Heart left ventricle (tissue), 13 donors: ENCODE results near the gene ERBIN.

ENCODE experiments used
- POLR2A ChIP-seq, 2 donors: fragments of 450-650 bp; IDR thresholded peaks; one replicate each; pipeline ENCODE4 v1.6.1; 2017; ENCODE audit warnings: antibody characterized with exemption in 2 of 2, mild to moderate bottlenecking in 2 of 2, moderate library complexity in 2 of 2
- TF ChIP-seq, protein P1 (sequence below), 12 donors: fragments of 200-600 bp; sonication (generic) in 4 of 12; IDR thresholded peaks; one replicate each; pipeline versions ENCODE4 v1.5.0 to v1.8.0; 2018 to 2022; ENCODE audit warnings: antibody characterized with exemption in 12 of 12, mild to moderate bottlenecking in 5 of 12
- donor health status: ischemic (EF 13 %, LVEDD 7.1; RV severe dilation, severe dysfunction).
- donor health status: DM: no; HTN: yes; CAD: no.
- donor health status: DM: no; HTN: no; CAD: no.
- donor health status: ischemic (EF 25% LVEDD 6.9; RV normal size, moderate dysfunction).
- donor health status: ischemic (EF 25% LVEDD 5.7; RV mildly dilated, moderate dysfunction).
- donor health status: ischemic (EF 35%, LVEDD 5.7; RV mildly dilated, moderate dysfunction).
- donor health status: nonischemic (EF 11% LVEDD 7.7; RV severe dilation, severe dysfunction).
- donor health status: DM: yes; HTN: yes; CAD: no.
- donor health status: PGD.
- donor health status: ischemic (EF 29% LVEDD 5.4; RV normal size, mild dysfunction).
- donor health status: nonischemic (EF 23%, LVEDD 6.1; RV moderate dilation, normal function).

DNA sequence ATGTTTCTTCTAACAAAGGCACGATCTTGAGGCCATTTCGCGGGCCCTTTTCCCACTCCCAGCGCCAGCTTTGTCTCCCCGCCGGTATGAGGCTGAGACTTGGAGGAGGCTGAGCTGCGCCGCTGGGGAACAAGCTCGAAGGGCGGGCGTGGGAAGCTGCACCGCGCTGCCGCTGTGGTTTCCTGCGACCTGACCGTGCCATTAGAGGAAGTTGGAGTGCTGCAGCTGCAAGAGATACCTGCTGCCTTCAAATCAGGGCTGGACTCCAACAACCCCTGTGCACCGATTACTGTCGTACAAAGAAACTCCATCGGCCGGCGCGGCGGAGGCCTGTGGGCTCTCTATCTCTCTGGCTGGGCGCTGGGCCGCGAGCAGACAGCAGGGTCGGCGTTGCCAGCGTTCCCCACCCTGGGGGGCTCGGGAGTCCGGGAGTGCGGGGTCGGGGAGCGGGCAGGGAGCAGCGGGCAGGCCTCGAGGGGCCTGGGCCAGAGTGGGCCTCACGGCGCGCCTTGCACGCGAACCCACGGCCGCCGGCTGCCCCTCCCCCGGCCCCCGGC is 1.3 kb upstream of the ERBIN start:
- TF ChIP-seq, protein P1, sequence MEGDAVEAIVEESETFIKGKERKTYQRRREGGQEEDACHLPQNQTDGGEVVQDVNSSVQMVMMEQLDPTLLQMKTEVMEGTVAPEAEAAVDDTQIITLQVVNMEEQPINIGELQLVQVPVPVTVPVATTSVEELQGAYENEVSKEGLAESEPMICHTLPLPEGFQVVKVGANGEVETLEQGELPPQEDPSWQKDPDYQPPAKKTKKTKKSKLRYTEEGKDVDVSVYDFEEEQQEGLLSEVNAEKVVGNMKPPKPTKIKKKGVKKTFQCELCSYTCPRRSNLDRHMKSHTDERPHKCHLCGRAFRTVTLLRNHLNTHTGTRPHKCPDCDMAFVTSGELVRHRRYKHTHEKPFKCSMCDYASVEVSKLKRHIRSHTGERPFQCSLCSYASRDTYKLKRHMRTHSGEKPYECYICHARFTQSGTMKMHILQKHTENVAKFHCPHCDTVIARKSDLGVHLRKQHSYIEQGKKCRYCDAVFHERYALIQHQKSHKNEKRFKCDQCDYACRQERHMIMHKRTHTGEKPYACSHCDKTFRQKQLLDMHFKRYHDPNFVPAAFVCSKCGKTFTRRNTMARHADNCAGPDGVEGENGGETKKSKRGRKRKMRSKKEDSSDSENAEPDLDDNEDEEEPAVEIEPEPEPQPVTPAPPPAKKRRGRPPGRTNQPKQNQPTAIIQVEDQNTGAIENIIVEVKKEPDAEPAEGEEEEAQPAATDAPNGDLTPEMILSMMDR (IDR thresholded peaks at IDR 0.05): no peak
- TF ChIP-seq POLR2A (IDR thresholded peaks at IDR 0.05): no peak
